ENCODE results near the gene GCNA. TPM values are rescaled to one million over a fixed set of nuclear protein-coding genes. Genes with fewer than 3 reads are reported as not detected.

The GCNA gene
- total and polyA plus RNA-seq, 11 donors = 0.56 to 2.0 (median 1.1) TPM

DNA sequence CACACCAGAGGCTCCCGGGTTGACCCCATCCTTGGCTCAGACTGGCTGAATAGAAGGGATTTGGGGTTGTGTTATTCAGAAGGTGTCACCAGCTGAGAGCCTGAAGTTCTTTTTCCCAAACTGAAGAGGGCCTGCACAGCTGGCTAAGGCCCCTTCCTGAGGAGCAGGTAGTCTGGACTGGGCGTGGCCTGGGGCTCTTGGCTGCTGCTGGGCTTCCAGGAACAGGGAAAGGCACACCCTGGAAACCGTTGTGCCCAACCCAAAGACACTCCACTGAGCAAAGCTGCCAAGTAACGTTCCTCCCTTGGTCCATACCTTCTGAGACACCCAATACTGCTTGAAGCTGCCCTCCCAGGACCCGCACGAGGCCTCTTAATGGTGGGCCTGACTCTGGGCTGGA is 48.3 kb downstream of the GCNA start:
- WGBS, 4 donors = 78 to 90% (median 84%) methylated on average over 3 to 6 of the region's 6 CpGs
- ATAC-seq (no peak), DNase-seq (no peak)
- no peaks in the 10 kb centered on the region for H3K36me3 ChIP-seq
- no peak overlapping the region for H3K27ac ChIP-seq
- TF ChIP-seq POLR2A (IDR thresholded peaks at IDR 0.05) = no peak
- TF ChIP-seq, protein P1, sequence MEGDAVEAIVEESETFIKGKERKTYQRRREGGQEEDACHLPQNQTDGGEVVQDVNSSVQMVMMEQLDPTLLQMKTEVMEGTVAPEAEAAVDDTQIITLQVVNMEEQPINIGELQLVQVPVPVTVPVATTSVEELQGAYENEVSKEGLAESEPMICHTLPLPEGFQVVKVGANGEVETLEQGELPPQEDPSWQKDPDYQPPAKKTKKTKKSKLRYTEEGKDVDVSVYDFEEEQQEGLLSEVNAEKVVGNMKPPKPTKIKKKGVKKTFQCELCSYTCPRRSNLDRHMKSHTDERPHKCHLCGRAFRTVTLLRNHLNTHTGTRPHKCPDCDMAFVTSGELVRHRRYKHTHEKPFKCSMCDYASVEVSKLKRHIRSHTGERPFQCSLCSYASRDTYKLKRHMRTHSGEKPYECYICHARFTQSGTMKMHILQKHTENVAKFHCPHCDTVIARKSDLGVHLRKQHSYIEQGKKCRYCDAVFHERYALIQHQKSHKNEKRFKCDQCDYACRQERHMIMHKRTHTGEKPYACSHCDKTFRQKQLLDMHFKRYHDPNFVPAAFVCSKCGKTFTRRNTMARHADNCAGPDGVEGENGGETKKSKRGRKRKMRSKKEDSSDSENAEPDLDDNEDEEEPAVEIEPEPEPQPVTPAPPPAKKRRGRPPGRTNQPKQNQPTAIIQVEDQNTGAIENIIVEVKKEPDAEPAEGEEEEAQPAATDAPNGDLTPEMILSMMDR (IDR thresholded peaks at IDR 0.05) = no peak
- intact Hi-C loops (cut with DNase I) = no loop called here
- H3K9me3 ChIP-seq = no peaks in the 10 kb centered on the region
- no peaks in the 10 kb centered on the region for H3K27me3 ChIP-seq
- no peak overlapping the region for H3K4me3 ChIP-seq
- peaks cover 0 to 20% (median 14%) of the 10 kb centered on the region in 12 donors for H3K4me1 ChIP-seq

GRCh38 chrX:71627588-71628404 is 49.6 kb downstream of the GCNA start:
- no peak for TF ChIP-seq POLR2A (IDR thresholded peaks at IDR 0.05)
- TF ChIP-seq, protein P1 (IDR thresholded peaks at IDR 0.05) = no peak
- ATAC-seq (no peak), DNase-seq (no peak)
- H3K9me3 ChIP-seq = no peaks in the 10 kb centered on the region
- H3K36me3 ChIP-seq = no peaks in the 10 kb centered on the region
- intact Hi-C loops (cut with DNase I) = no loop called here
- WGBS, 4 donors = 83 to 89% (median 83%) methylated on average over 14 of the region's 14 CpGs
- H3K27me3 ChIP-seq = no peaks in the 10 kb centered on the region
- no peak overlapping the region for H3K4me3 ChIP-seq
- H3K4me1 ChIP-seq = peaks cover 0 to 10% (median 6%) of the 10 kb centered on the region in 12 donors
- H3K27ac ChIP-seq = no peak overlapping the region

GRCh38 chrX:71629467-71629866 is 51.2 kb downstream of the GCNA start:
- H3K4me1 ChIP-seq = no peaks in the 10 kb centered on the region
- H3K27me3 ChIP-seq = no peaks in the 10 kb centered on the region
- H3K9me3 ChIP-seq = no peaks in the 10 kb centered on the region
- TF ChIP-seq POLR2A (IDR thresholded peaks at IDR 0.05) = no peak
- TF ChIP-seq, protein P1 (IDR thresholded peaks at IDR 0.05) = no peak
- H3K27ac ChIP-seq = no peak overlapping the region
- H3K36me3 ChIP-seq = no peaks in the 10 kb centered on the region
- 49 to 85% (median 55%) methylated on average over 2 of the region's 2 CpGs for WGBS, 4 donors
- ATAC-seq (no peak), DNase-seq (no peak)
- intact Hi-C loops (cut with DNase I) = no loop called here
- no peak overlapping the region for H3K4me3 ChIP-seq

- 65 to 73% (median 66%) methylated on average over 10 of the region's 10 CpGs for WGBS, 4 donors
- DNase-seq = no peak
- Histone ChIP-seq H3K27ac (no peak overlapping the region), H3K36me3 (no peaks in the 10 kb centered on the region), H3K27me3 (no peaks in the 10 kb centered on the region), H3K4me1 (peaks cover 0 to 9% (median 0%) of the 10 kb centered on the region in 12 donors), H3K4me3 (no peak overlapping the region), H3K9me3 (no peaks in the 10 kb centered on the region)
- intact Hi-C loops (cut with DNase I) = no loop called here
- TF ChIP-seq, protein P1 (IDR thresholded peaks at IDR 0.05) = no peak
- TF ChIP-seq POLR2A (IDR thresholded peaks at IDR 0.05) = no peak
- peak in 1 of 4 donors; percentile 23 for ATAC-seq
These were observed 54.9 kb downstream of the GCNA start for GRCh38 chrX:71632923-71633657.

All from heart left ventricle (tissue), 16 donors.